ENCODE results near the gene FOXL1.

GRCh38 chr16:86628614-86629013 is 50.3 kb downstream of the FOXL1 start:
- TF ChIP-seq CTCF (IDR thresholded peaks at IDR 0.05) (no peak), POLR2A (IDR thresholded peaks at IDR 0.05) (no peak)
